GM12892 (cell line): ENCODE measurements around the gene ASB2.
A peak's percentile ranks its signal among the peaks of the same experiment; 100 is the strongest.

Experiments
- DNase-seq: peaks from one replicate; pipeline ENCODE4 v3.0.0; 2011; ENCODE audit not compliant: insufficient read length
- FAIRE-seq: peaks from 2 replicates; lab custom pipeline; 2011; peaks lifted over from hg19 to GRCh38; lab: Jason Lieb, UNC
- POLR2A ChIP-seq: IDR thresholded peaks from 2 replicates; pipeline ENCODE4 v1.6.1; 2011; ENCODE audit warnings: low read depth, low read length, control low read depth
- POLR2AphosphoS5 ChIP-seq: IDR thresholded peaks from 2 replicates; pipeline ENCODE4 v1.6.1; 2011; ENCODE audit warnings: low read depth, low read length, control low read depth
- TAF1 ChIP-seq: IDR thresholded peaks from 2 replicates; pipeline ENCODE4 v1.6.1; 2011; ENCODE audit warnings: low read depth, mild to moderate bottlenecking, control low read depth, low read length, borderline replicate concordance

Gene ASB2

DNA sequence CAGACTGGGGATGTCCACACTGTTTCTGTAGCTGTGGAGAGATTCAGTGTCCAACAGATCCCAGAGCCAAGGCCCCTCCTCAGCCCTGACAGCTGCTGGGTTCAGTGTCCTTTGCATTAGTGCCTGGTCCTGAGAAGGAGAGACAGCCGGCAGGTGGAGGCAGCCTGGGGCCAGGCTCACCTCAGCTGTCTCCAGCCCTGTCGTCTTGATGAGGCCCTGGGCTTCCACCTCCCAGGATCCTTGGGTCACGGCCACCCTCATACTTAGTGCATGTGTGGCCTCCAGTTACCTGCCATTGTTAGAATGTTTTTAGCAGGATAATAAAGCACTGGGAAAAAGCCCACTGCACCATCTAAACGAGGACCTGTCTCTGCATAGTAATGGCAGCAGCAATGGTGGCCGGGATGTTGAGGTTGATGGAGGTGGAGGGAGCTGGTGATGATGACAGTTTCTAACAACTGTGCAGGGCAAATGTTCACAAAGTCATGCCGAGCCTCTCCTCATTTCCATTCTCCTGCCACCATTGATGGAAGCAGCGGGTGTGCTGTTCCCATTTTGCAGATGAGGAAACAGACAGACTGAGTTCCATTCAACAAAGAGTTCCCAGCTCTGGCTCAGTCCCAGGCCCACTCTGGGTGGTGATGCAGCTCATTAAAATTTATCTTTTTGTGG is 17.7 kb downstream of the ASB2 start:
- DNase-seq: no peak
- TF ChIP-seq POLR2AphosphoS5 (peak; percentile 31; the same call in 1 of the 2 replicates), POLR2A (peak; percentile 47; the same call in 1 of the 2 replicates), TAF1 (no peak)
- peak; percentile 40 for FAIRE-seq

DNA sequence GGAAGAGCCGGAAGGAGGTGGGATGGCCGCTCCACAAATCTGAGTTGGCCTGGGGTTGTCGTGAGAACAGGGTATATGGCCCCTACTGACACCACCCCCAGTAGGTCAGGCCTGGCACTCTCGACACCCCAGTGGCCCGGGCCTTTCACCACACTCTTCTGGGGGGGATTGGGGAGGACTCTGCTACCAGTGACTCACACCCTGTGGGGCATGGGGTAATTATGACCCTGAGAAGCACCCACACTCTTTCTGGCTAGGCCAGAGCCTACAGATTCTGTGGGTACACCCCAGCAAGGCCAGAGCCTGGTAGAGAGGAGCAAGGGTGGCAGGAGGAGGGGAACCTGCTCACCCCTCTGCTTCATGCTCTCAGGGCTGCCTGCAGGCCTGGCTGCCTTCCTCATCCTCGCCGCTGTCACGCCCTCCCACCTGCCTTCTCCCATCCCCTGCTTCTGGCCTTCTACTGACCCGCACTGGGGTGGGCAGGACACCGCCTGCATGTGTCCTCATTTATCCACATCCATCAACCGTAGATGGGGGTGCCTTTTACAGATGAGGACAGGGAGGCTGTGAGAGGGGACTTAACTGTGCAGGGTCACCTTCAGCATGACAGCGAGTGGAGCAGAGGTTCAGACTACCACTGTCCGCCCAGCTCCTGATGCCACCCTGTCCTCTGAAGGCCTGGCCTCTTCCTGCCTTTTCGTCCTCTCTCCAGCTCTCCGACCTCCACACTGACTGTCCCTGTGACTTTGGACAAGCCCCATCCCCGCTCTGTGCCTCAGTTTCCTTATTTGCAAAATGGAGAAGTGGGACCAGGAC is 18.4 kb downstream of the ASB2 start:
- peak; percentile 21 for FAIRE-seq
- TF ChIP-seq POLR2A: peak; percentile 32; the same call in 1 of the 2 replicates
- no peak for TF ChIP-seq TAF1
- TF ChIP-seq POLR2AphosphoS5: no peak; the same call in 1 of the 2 replicates
- DNase-seq: no peak

- FAIRE-seq (peak; percentile 24), DNase-seq (no peak)
- TF ChIP-seq POLR2A: no peak
- no peak for TF ChIP-seq POLR2AphosphoS5
- no peak for TF ChIP-seq TAF1
Observed at GRCh38 chr14:93957333-93957710, 19.0 kb downstream of the ASB2 start.

- TF ChIP-seq POLR2AphosphoS5 (peak; percentile 56; the same call in 1 of the 2 replicates), TAF1 (peak; percentile 11; the same call in 1 of the 2 replicates), POLR2A (peak; percentile 22; the same call in 1 of the 2 replicates)
- DNase-seq: no peak
- FAIRE-seq: peak; percentile 21
Observed at GRCh38 chr14:93956514-93957332, 19.6 kb downstream of the ASB2 start.

DNA sequence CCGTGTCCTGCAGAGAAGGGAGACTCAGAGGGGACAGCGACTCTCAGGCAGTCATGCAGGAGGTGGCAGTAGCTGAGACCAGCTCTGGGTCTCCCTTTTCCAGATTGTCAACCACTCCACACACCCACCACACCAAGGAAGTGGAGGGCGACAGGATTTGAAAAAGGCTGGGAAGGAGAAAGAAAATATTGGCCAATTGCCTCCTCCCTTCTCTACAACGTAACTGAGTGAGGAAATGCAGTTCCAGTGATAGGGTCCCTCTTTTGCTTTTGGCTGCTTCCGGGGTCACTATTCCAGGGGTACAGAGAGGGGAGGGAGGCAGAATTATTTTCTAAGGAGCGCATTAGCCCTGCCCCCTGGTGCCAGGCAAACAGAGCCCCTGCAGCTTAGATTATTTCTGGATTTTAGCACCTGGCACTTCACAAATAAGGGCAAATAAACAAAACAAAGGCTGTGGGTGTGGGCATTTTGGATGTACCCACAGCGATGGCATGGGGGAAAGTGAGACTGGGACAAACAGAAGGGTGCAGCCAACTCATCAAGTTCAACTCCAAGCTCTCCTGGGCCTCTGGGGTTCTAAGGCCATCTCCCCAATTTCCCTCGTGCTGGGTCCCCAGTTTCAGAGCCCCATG is 20.4 kb downstream of the ASB2 start:
- no peak for TF ChIP-seq POLR2A
- TF ChIP-seq TAF1: no peak; the same call in 1 of the 2 replicates
- TF ChIP-seq POLR2AphosphoS5: no peak
- DNase-seq: no peak
- FAIRE-seq: peak; percentile 66

- peak; percentile 69 for TF ChIP-seq POLR2AphosphoS5
- no peak for TF ChIP-seq TAF1
- TF ChIP-seq POLR2A: peak; percentile 74; the same call in 1 of the 2 replicates
- peak; percentile 98 for FAIRE-seq
- DNase-seq: no peak
Observed at GRCh38 chr14:93954900-93955849, 21.2 kb downstream of the ASB2 start.

DNA sequence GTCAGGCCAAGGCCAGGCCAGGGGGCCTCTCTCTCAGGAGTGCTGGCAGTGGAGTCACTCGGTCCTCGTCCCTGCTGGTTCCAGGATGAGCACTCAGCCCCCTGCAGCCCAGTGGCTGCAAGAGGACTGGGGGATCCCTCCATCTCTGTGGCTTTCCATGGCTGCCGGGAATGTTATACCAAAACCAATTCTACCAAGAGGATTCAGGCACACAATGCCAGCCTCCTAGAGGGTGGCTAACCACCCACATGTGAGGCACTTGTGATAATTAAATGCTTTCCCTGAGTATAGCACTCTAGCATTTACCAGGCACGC is 21.9 kb downstream of the ASB2 start:
- DNase-seq: no peak
- TF ChIP-seq TAF1: no peak
- no peak for TF ChIP-seq POLR2A
- no peak for TF ChIP-seq POLR2AphosphoS5
- no peak for FAIRE-seq

- DNase-seq: no peak
- peak; percentile 50 for FAIRE-seq
- TF ChIP-seq POLR2AphosphoS5 (no peak), POLR2A (no peak; the same call in 1 of the 2 replicates), TAF1 (no peak)
Observed at GRCh38 chr14:93953739-93954515, 22.4 kb downstream of the ASB2 start.

GRCh38 chr14:93953263-93953662 is 23.1 kb downstream of the ASB2 start:
- no peak for FAIRE-seq
- TF ChIP-seq POLR2A (no peak), TAF1 (no peak), POLR2AphosphoS5 (no peak)
- DNase-seq: no peak

- FAIRE-seq (no peak), DNase-seq (no peak)
- TF ChIP-seq POLR2A (no peak), TAF1 (no peak), POLR2AphosphoS5 (no peak)
Observed at GRCh38 chr14:93952829-93953228, 23.5 kb downstream of the ASB2 start.
